Left lung (tissue), 10 donors: ENCODE data around the gene AIG1. TPM values are rescaled to one million over a fixed set of nuclear protein-coding genes. Genes with fewer than 3 reads are reported as not detected.

Experiments used
- ATAC-seq: fragments of 200-7000 bp; cut with Tn5 transposase; one replicate; pipeline ENCODE4 v1.9.1; 2020; ENCODE audit warnings: moderate library complexity
- DNase-seq, 4 donors: peaks; one replicate each; pipeline ENCODE4 v3.0.0-alpha.2; 2013 to 2020
- H3K27ac ChIP-seq, 2 donors: fragments of 200-600 bp; sonication (generic) in 1 of 2; one replicate each; pipeline versions ENCODE4 v1.5.0 to v1.8.0; 2020 to 2021
- H3K27me3 ChIP-seq, 2 donors: fragments of 200-600 bp; sonication (generic) in 1 of 2; one replicate each; pipeline versions ENCODE4 v1.5.0 to v1.8.0; 2020 to 2021
- H3K36me3 ChIP-seq, 2 donors: fragments of 200-600 bp; sonication (generic) in 1 of 2; one replicate each; pipeline versions ENCODE4 v1.5.0 to v1.8.0; 2020 to 2021
- H3K4me1 ChIP-seq, 2 donors: fragments of 200-600 bp; one replicate each; pipeline ENCODE4 v1.8.0; 2021
- H3K4me3 ChIP-seq, 2 donors: fragments of 200-600 bp; sonication (generic) in 1 of 2; one replicate each; pipeline versions ENCODE4 v1.5.0 to v1.8.0; 2020 to 2021; ENCODE audit warnings: mild to moderate bottlenecking in 1 of 2
- H3K9me3 ChIP-seq, 2 donors: fragments of 200-600 bp; sonication (generic) in 1 of 2; one replicate each; pipeline versions ENCODE4 v1.5.0 to v1.8.0; 2020 to 2021
- CTCF ChIP-seq, 2 donors: fragments of 200-600 bp; sonication (generic) in 1 of 2; IDR thresholded peaks; one replicate each; pipeline versions ENCODE4 v1.5.0 to v1.8.0; 2021; ENCODE audit warnings: antibody characterized with exemption in 2 of 2
- intact Hi-C, 2 donors: fragments of 100-400 bp; cut with DNase I; formaldehyde crosslinking; loops; one replicate each; pipeline versions ENCODE4 v1.11.2 to v1.14.2; 2022
- polyA plus RNA-seq, 6 donors: library from polyadenylated mRNA; unstranded; fragments of 120-200 nt; gene quantifications; one replicate each; pipeline ENCODE4 v1.2.1, GENCODE V29; 2013; ENCODE audit not compliant: insufficient read length in 6 of 6
- total RNA-seq, 2 donors: library from RNA; stranded (reverse); fragmentation: NEBNext Ultra II Directional; extraction: Animal tissue kit (Norgen Biotek cat#: 25700); gene quantifications; one replicate each; pipeline ENCODE4 v1.2.1, GENCODE V29; 2021
- donor health status: DM: no; HTN: yes; CAD: no.
- donor health status: DM: no; HTN: no; CAD: no.

AIG1 gene
- total and polyA plus RNA-seq, 8 donors = 34.7 to 45.4 (median 36.8) TPM

- intact Hi-C loops = no loop called here
- ATAC-seq = peak; percentile 59
- Histone ChIP-seq H3K4me3 (no peak overlapping the region), H3K27ac (no peak overlapping the region), H3K27me3 (no peaks in the 10 kb centered on the region), H3K9me3 (peaks cover 0 to 14% of the 10 kb centered on the region in 2 donors), H3K4me1 (no peaks in the 10 kb centered on the region), H3K36me3 (no peaks in the 10 kb centered on the region)
- DNase-seq = no peak
- no peak for TF ChIP-seq CTCF (IDR thresholded peaks at IDR 0.05)
Measured at GRCh38 chr6:143261899-143262436, 201.3 kb downstream of the AIG1 start.

DNA sequence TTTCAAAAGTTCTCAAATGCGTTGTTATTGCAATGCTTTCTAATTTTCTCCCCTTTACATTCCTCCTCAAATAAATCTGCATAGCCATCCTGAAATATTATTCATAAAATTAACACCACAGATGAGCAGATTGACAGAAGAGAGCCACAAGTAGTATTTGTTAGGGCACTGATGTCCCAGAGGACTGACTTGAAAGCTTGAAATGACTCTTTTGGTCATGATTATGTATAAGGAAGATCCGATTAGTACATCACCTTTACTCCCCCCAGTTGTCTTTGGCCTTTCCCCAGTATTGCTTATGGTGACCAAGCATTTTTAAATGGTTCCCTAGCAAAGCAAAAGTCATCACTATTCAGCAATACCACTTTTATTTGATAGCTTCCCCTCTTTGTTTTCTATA lies 202.2 kb downstream of the AIG1 start:
- Histone ChIP-seq H3K4me1 (no peaks in the 10 kb centered on the region), H3K36me3 (no peaks in the 10 kb centered on the region), H3K4me3 (no peak overlapping the region), H3K27ac (no peak overlapping the region), H3K27me3 (no peaks in the 10 kb centered on the region), H3K9me3 (peaks cover 0 to 14% of the 10 kb centered on the region in 2 donors)
- ATAC-seq (no peak), DNase-seq (no peak)
- no peak for TF ChIP-seq CTCF (IDR thresholded peaks at IDR 0.05)
- intact Hi-C loops = no loop called here

- no peak for TF ChIP-seq CTCF (IDR thresholded peaks at IDR 0.05)
- no peaks in the 10 kb centered on the region for H3K4me1 ChIP-seq
- DNase-seq (no peak), ATAC-seq (no peak)
- H3K4me3 ChIP-seq = no peak overlapping the region
- H3K36me3 ChIP-seq = no peaks in the 10 kb centered on the region
- H3K27me3 ChIP-seq = no peaks in the 10 kb centered on the region
- intact Hi-C loops = no loop called here
- no peak overlapping the region for H3K27ac ChIP-seq
- H3K9me3 ChIP-seq = peaks cover 0 to 8% of the 10 kb centered on the region in 2 donors
Measured at GRCh38 chr6:143264379-143264778, 203.7 kb downstream of the AIG1 start.

- no peak for ATAC-seq
- Histone ChIP-seq H3K27ac (no peak overlapping the region), H3K27me3 (no peaks in the 10 kb centered on the region), H3K36me3 (no peaks in the 10 kb centered on the region), H3K4me1 (no peaks in the 10 kb centered on the region), H3K9me3 (no peaks in the 10 kb centered on the region), H3K4me3 (no peak overlapping the region)
- no peak for TF ChIP-seq CTCF (IDR thresholded peaks at IDR 0.05)
- intact Hi-C loops = no loop called here
- no peak for DNase-seq
Measured at GRCh38 chr6:143264986-143265764, 204.5 kb downstream of the AIG1 start.

DNA sequence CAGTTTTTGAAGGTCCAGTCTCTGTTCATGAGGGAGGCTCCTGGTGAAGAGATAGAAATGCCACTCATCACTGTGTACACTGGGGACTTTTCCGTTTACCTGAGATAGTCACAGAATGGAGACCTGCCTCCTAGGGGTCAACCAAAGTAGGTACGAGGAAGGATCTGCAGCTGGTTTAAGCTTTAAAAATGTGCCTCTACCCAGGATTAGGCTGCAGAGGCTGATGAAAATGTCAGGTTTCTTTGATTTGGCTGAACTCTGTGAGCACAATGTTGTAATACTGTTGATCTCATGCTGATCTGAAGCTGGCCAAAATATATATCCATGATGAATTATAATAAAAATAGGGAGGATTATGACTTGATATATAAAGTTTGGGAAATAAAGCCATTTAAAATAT lies 207.1 kb downstream of the AIG1 start:
- no peaks in the 10 kb centered on the region for H3K9me3 ChIP-seq
- intact Hi-C loops = no loop called here
- H3K4me3 ChIP-seq = no peak overlapping the region
- no peaks in the 10 kb centered on the region for H3K4me1 ChIP-seq
- no peak for DNase-seq
- no peak overlapping the region for H3K27ac ChIP-seq
- no peak for ATAC-seq
- no peaks in the 10 kb centered on the region for H3K27me3 ChIP-seq
- TF ChIP-seq CTCF (IDR thresholded peaks at IDR 0.05) = no peak
- no peaks in the 10 kb centered on the region for H3K36me3 ChIP-seq
